IMR-90 (cell line): ENCODE data around the gene ERBB4. TPM values are rescaled to one million over a fixed set of nuclear protein-coding genes. Genes with fewer than 3 reads are reported as not detected.

Source experiments
- ATAC-seq: fragments of 200-7000 bp; cut with Tn5 transposase; 2 replicates; pipeline ENCODE4 v1.9.1; 2020; ENCODE audit warnings: low read depth, mild to moderate bottlenecking, moderate library complexity
- BruUV-seq: library from RNA; stranded (reverse); fragments of 400-500 nt; replicated peaks from 2 replicates; lab custom pipeline; 2021; lab: Mats Ljungman, UMichigan
- CTCF ChIA-PET: fragments of 300-600 bp; formaldehyde crosslinking; extraction: SDS; loops from one replicate; lab custom pipeline; 2021; ENCODE audit warnings: antibody characterized with exemption; lab: Yijun Ruan, JAX
- POLR2A ChIA-PET: fragments of 300-600 bp; sonication (Branson Sonifier 250); formaldehyde crosslinking; loops from one replicate; lab custom pipeline; 2022; ENCODE audit warnings: antibody characterized with exemption; ENCODE audit not compliant: unreplicated experiment; lab: Charles Lee
- DNase-seq: peaks from one replicate; pipeline ENCODE4 v3.0.0; 2013
- H2AFZ ChIP-seq: replicated peaks from 2 replicates; pipeline ENCODE3; 2013; ENCODE audit warnings: low read length, mild to moderate bottlenecking; ENCODE audit not compliant: poor library complexity
- H2AK5ac ChIP-seq: 2 replicates; pipeline ENCODE4 v1.6.1; 2013; ENCODE audit warnings: low read depth, low read length, inconsistent platforms
- H2AK9ac ChIP-seq: replicated peaks from 2 replicates; pipeline ENCODE3; 2013; ENCODE audit warnings: mild to moderate bottlenecking, low read depth, low read length, moderate library complexity; ENCODE audit not compliant: poor library complexity
- H2BK120ac ChIP-seq: 2 replicates; pipeline ENCODE4 v1.6.1; 2013; ENCODE audit warnings: low read depth, low read length, inconsistent platforms
- H2BK15ac ChIP-seq: 3 replicates; pipeline ENCODE4 v1.6.1; 2013; ENCODE audit warnings: low read depth, low read length, inconsistent platforms
- H2BK20ac ChIP-seq: 2 replicates; pipeline ENCODE4 v1.6.1; 2013; ENCODE audit warnings: low read depth, mild to moderate bottlenecking, inconsistent platforms, low read length, moderate library complexity
- H2BK5ac ChIP-seq: 2 replicates; pipeline ENCODE4 v1.6.1; 2013; ENCODE audit warnings: mild to moderate bottlenecking, low read depth, low read length, inconsistent platforms; ENCODE audit not compliant: poor library complexity, severe bottlenecking
- H3K14ac ChIP-seq: replicated peaks from 2 replicates; pipeline ENCODE4 v1.6.1; 2013; ENCODE audit warnings: low read depth, low read length, inconsistent platforms
- H3K18ac ChIP-seq: 2 replicates; pipeline ENCODE4 v1.6.1; 2013; ENCODE audit warnings: low read depth, low read length, control low read depth
- H3K23ac ChIP-seq: 2 replicates; pipeline ENCODE4 v1.6.1; 2013; ENCODE audit warnings: low read depth, low read length, inconsistent platforms
- H3K27ac ChIP-seq: 2 replicates; pipeline ENCODE4 v1.5.1; 2013; ENCODE audit warnings: mild to moderate bottlenecking, control low read depth, low read length; ENCODE audit not compliant: insufficient read depth
- H3K27me3 ChIP-seq: 2 replicates; pipeline ENCODE4 v1.6.1; 2013; ENCODE audit warnings: low read length; ENCODE audit not compliant: control insufficient read depth, insufficient read depth
- H3K36me3 ChIP-seq: 2 replicates; pipeline ENCODE4 v1.6.1; 2013; ENCODE audit warnings: low read length, mixed read lengths; ENCODE audit not compliant: control insufficient read depth, insufficient read depth
- H3K4ac ChIP-seq: 2 replicates; pipeline ENCODE4 v1.6.1; 2013; ENCODE audit warnings: low read depth, low read length, inconsistent platforms
- H3K4me1 ChIP-seq: 2 replicates; pipeline ENCODE4 v1.6.1; 2013; ENCODE audit warnings: low read length, mixed read lengths; ENCODE audit not compliant: control insufficient read depth, insufficient read depth
- H3K4me2 ChIP-seq: 2 replicates; pipeline ENCODE4 v1.6.1; 2013; ENCODE audit warnings: low read depth, mild to moderate bottlenecking, control low read depth, low read length, moderate library complexity
- H3K4me3 ChIP-seq: 2 replicates; pipeline ENCODE4 v1.5.1; 2013; ENCODE audit warnings: low read depth, mild to moderate bottlenecking, control low read depth, low read length, moderate library complexity; ENCODE audit not compliant: insufficient read depth
- H3K56ac ChIP-seq: 2 replicates; pipeline ENCODE4 v1.6.1; 2013; ENCODE audit warnings: low read length, inconsistent platforms; ENCODE audit not compliant: insufficient read depth; ENCODE audit errors: extremely low read depth
- H3K79me1 ChIP-seq, 2 experiments: 2 replicates each; pipeline ENCODE4 v1.6.1; 2013; ENCODE audit warnings: low read length in 2 of 2, inconsistent platforms in 1 of 2, low read depth in 1 of 2
- H3K9ac ChIP-seq: 2 replicates; pipeline ENCODE4 v1.6.1; 2013; ENCODE audit warnings: low read depth, low read length, control low read depth
- H3K9me1 ChIP-seq: 2 replicates; pipeline ENCODE4 v1.6.1; 2013; ENCODE audit warnings: low read length, inconsistent platforms; ENCODE audit not compliant: insufficient read depth
- H3K9me3 ChIP-seq: 2 replicates; pipeline ENCODE4 v1.6.1; 2013; ENCODE audit warnings: low read length; ENCODE audit not compliant: control insufficient read depth, insufficient read depth
- H4K20me1 ChIP-seq: 2 replicates; pipeline ENCODE4 v1.6.1; 2013; ENCODE audit warnings: low read length, inconsistent platforms; ENCODE audit not compliant: insufficient read depth
- H4K5ac ChIP-seq: 2 replicates; pipeline ENCODE4 v1.6.1; 2013; ENCODE audit warnings: mild to moderate bottlenecking, low read depth, low read length, control low read depth
- H4K8ac ChIP-seq, 2 experiments: 2 replicates each; pipeline ENCODE4 v1.6.1; 2013; ENCODE audit warnings: low read depth in 2 of 2, low read length in 2 of 2, control low read depth in 1 of 2, inconsistent platforms in 1 of 2
- H4K91ac ChIP-seq: 2 replicates; pipeline ENCODE4 v1.6.1; 2013; ENCODE audit warnings: low read depth, low read length, inconsistent platforms; ENCODE audit not compliant: insufficient read depth
- CEBPB ChIP-seq: IDR thresholded peaks from 2 replicates; pipeline ENCODE4 v1.6.1; 2012; ENCODE audit warnings: low read depth, low read length, improper control_type of control experiment
- CHD1 ChIP-seq: IDR thresholded peaks from 2 replicates; pipeline ENCODE4 v1.6.1; 2012; ENCODE audit warnings: low read depth, low read length, improper control_type of control experiment
- CTCF ChIP-seq: conservative IDR thresholded peaks from 2 replicates; pipeline ENCODE4 v1.5.1; 2012; ENCODE audit warnings: mild to moderate bottlenecking, low read depth, low read length, improper control_type of control experiment
- ELK1 ChIP-seq: fragments of 150-350 bp; IDR thresholded peaks from 2 replicates; pipeline ENCODE4 v1.6.1; 2016; ENCODE audit warnings: low read depth, mild to moderate bottlenecking, low read length, moderate library complexity, borderline replicate concordance
- FOS ChIP-seq: fragments of 150-350 bp; IDR thresholded peaks from 2 replicates; pipeline ENCODE4 v1.6.1; 2016; ENCODE audit warnings: low read depth, low read length
- MAFK ChIP-seq: IDR thresholded peaks from 2 replicates; pipeline ENCODE4 v1.6.1; 2012; ENCODE audit warnings: low read depth, low read length, improper control_type of control experiment
- MAZ ChIP-seq: IDR thresholded peaks from 2 replicates; pipeline ENCODE4 v1.6.1; 2012; ENCODE audit warnings: low read depth, mild to moderate bottlenecking, low read length, improper control_type of control experiment, moderate library complexity, borderline replicate concordance
- NFE2L2 ChIP-seq: fragments of 150-350 bp; IDR thresholded peaks from 2 replicates; pipeline ENCODE4 v1.6.1; 2016; ENCODE audit warnings: low read depth, mild to moderate bottlenecking, low read length
- RAD21 ChIP-seq: IDR thresholded peaks from 2 replicates; pipeline ENCODE4 v1.6.1; 2012; ENCODE audit warnings: low read length, improper control_type of control experiment
- RCOR1 ChIP-seq: IDR thresholded peaks from 2 replicates; pipeline ENCODE4 v1.6.1; 2012; ENCODE audit warnings: mild to moderate bottlenecking, low read length, improper control_type of control experiment; ENCODE audit not compliant: insufficient replicate concordance
- RFX5 ChIP-seq: IDR thresholded peaks from 2 replicates; pipeline ENCODE4 v1.8.0; 2012; ENCODE audit warnings: low read depth, mild to moderate bottlenecking, low read length, moderate library complexity
- USF2 ChIP-seq: fragments of 150-350 bp; IDR thresholded peaks from 2 replicates; pipeline ENCODE4 v1.6.1; 2017; ENCODE audit warnings: mild to moderate bottlenecking, antibody characterized with exemption, low read length, low read depth
- WGBS, 2 experiments: methylation state at CpG; one replicate each; pipeline versions ENCODE4 v1.1.5 to v1.1.7; 2013; ENCODE audit warnings: missing lambda C conversion rate in 2 of 2; ENCODE audit not compliant: insufficient read length in 1 of 2; ENCODE audit errors: extremely low coverage in 2 of 2; 5-methylcytosine and 5-hydroxymethylcytosine counted together
- dilution Hi-C: fragments of 300-500 bp; cut with HindIII; formaldehyde crosslinking; loops from one replicate; pipeline ENCODE4 v1.14.3; 2018; ENCODE audit warnings: low sequenced_read_pairs; ENCODE audit not compliant: unreplicated experiment
- in situ Hi-C: fragments of 300-500 bp; cut with MboI; formaldehyde crosslinking; loops from 3 replicates; pipeline ENCODE4 v1.14.3; 2019; ENCODE audit warnings: low sequenced_read_pairs, inconsistent platforms, mixed read lengths
- intact Hi-C: fragments of 100-400 bp; cut with micrococcal nuclease; formaldehyde crosslinking; loops from 2 replicates; pipeline ENCODE4 v1.10.0; 2022
- polyA plus RNA-seq, 3 experiments: library from polyadenylated mRNA; depleted of rRNA; stranded (reverse); fragments of >200 nt; gene quantifications; 2 replicates each; pipeline ENCODE4 v1.2.3, GENCODE V29; 2012; ENCODE audit warnings: low replicate concordance in 1 of 3
- total RNA-seq: library from RNA; depleted of rRNA; stranded (reverse); fragments of >200 nt; gene quantifications from 2 replicates; pipeline ENCODE4 v1.2.3, GENCODE V29; 2012

ERBB4 gene
- total and polyA plus RNA-seq, 2 of the 4 experiments (the other 2 are of a cell fraction) = not detected

GRCh38 chr2:211516537-211516936 lies 1022.1 kb downstream of the ERBB4 start:
- POLR2A ChIA-PET = no interaction called here
- Histone ChIP-seq H3K4me3 (no peak overlapping the region), H4K5ac (no peak overlapping the region), H2AK9ac (no peak overlapping the region), H2BK120ac (no peak overlapping the region), H3K9me3 (peaks cover 2% of the 10 kb centered on the region), H3K9me1 (no peaks in the 10 kb centered on the region), H3K36me3 (no peaks in the 10 kb centered on the region), H4K91ac (no peak overlapping the region), H3K27ac (no peak overlapping the region), H2AFZ (no peak overlapping the region), H2BK5ac (no peak overlapping the region), H4K8ac (no peak overlapping the region), H3K14ac (no peak overlapping the region), H2AK5ac (no peak overlapping the region), H2BK20ac (no peak overlapping the region), H3K56ac (no peak overlapping the region), H3K4ac (no peak overlapping the region), H3K79me1 (no peaks in the 10 kb centered on the region), H2BK15ac (no peak overlapping the region), H3K4me1 (no peaks in the 10 kb centered on the region), H3K9ac (no peak overlapping the region), H4K20me1 (no peaks in the 10 kb centered on the region), H3K4me2 (no peak overlapping the region), H3K23ac (no peak overlapping the region), H3K18ac (no peak overlapping the region), H3K27me3 (no peaks in the 10 kb centered on the region)
- no peak for DNase-seq
- WGBS, 2 experiments = 20% methylated on average over 1 of the region's 3 CpGs; no CpG with 5 or more reads in 1 of the 2 experiments
- CTCF ChIA-PET = no interaction called here
- dilution Hi-C loops = no loop called here
- intact Hi-C loops = no loop called here
- BruUV-seq = no TSS peak
- TF ChIP-seq CTCF = no peak
- TF ChIP-seq MAZ = no peak
- TF ChIP-seq MAFK = no peak
- no peak for TF ChIP-seq RCOR1
- no peak for TF ChIP-seq CEBPB
- no peak for TF ChIP-seq RAD21
- TF ChIP-seq FOS = no peak
- TF ChIP-seq CHD1 = no peak
- TF ChIP-seq ELK1 = no peak
- TF ChIP-seq USF2 = no peak
- TF ChIP-seq RFX5 = no peak
- no peak for TF ChIP-seq NFE2L2
- in situ Hi-C loops = no loop called here
- ATAC-seq = no peak
